ENCODE data around the gene NPAS3. TPM values are rescaled to one million over a fixed set of nuclear protein-coding genes. Genes with fewer than 3 reads are reported as not detected.

Gene NPAS3
- total RNA-seq, 4 donors from 2014 or later = 0.19 to 2.1 (median 1.7) TPM; not detected in 1

DNA sequence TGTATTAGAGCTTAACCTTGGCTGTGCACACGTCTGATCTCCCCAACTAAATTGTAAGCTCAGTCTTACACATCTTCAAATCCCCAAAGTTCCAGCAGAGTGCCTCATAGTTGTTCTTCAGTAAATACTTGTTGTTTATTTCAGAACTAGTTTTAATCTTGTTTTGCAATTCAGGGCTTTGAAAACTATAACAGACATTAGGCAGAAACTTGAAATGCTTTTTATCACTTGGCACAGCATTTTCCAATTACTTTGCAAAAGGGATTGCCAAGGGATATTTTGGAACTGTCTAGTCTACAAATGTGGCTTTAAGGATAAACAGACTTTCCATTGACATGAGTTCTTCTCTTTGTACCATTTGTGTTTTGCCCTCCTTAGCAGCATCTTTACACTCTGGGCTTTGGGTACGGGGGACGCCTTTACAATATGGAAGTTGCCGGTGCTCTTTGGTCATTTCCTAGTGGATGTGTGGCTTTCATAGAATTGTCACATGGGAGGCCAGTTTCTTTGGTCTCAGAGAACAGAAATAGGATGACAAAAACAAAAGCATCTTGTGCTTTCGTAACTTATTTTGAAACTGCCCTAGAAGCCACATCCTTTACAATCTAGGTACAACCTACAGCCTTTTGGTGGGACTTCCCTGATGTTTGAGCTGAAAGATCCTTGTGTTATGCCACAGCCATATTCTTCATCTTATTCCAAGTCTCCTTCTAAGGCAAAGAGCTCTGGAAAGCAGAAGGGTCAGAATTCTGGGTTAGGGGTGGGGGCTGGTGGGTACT is 96.9 kb downstream of the NPAS3 start:
- TF ChIP-seq POLR2A (IDR thresholded peaks at IDR 0.05) = no peak
- TF ChIP-seq, protein P1, sequence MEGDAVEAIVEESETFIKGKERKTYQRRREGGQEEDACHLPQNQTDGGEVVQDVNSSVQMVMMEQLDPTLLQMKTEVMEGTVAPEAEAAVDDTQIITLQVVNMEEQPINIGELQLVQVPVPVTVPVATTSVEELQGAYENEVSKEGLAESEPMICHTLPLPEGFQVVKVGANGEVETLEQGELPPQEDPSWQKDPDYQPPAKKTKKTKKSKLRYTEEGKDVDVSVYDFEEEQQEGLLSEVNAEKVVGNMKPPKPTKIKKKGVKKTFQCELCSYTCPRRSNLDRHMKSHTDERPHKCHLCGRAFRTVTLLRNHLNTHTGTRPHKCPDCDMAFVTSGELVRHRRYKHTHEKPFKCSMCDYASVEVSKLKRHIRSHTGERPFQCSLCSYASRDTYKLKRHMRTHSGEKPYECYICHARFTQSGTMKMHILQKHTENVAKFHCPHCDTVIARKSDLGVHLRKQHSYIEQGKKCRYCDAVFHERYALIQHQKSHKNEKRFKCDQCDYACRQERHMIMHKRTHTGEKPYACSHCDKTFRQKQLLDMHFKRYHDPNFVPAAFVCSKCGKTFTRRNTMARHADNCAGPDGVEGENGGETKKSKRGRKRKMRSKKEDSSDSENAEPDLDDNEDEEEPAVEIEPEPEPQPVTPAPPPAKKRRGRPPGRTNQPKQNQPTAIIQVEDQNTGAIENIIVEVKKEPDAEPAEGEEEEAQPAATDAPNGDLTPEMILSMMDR (IDR thresholded peaks at IDR 0.05) = no peak
- Histone ChIP-seq H3K27me3 (no peaks in the 10 kb centered on the region), H3K4me3 (no peak overlapping the region), H3K27ac (no peak overlapping the region), H3K36me3 (no peaks in the 10 kb centered on the region), H3K4me1 (no peaks in the 10 kb centered on the region), H3K9me3 (no peaks in the 10 kb centered on the region)
- DNase-seq = no peak

DNA sequence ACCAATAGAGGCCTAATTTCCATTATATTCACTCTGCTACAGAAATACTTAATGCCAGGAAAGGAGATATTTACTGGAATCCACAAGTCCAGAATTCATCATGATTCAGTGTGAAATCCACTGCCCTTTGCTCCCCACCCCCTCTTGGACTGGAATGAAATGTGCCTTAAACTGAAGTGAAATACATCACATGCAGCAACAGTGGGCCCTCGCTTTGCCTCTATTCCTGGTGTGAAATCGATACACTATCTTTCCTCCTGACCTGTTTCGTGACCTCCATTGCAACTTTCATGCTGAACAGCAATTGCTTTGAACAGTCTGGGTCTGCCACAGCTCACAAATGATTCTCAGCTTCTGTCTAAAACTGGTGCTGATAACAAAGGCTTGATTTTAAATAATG is 100.6 kb downstream of the NPAS3 start:
- Histone ChIP-seq H3K27ac (no peak overlapping the region), H3K4me1 (no peaks in the 10 kb centered on the region), H3K36me3 (no peaks in the 10 kb centered on the region), H3K9me3 (no peaks in the 10 kb centered on the region), H3K27me3 (no peaks in the 10 kb centered on the region), H3K4me3 (no peak overlapping the region)
- DNase-seq = no peak
- TF ChIP-seq, protein P1 (IDR thresholded peaks at IDR 0.05) = no peak
- TF ChIP-seq POLR2A (IDR thresholded peaks at IDR 0.05) = no peak

DNA sequence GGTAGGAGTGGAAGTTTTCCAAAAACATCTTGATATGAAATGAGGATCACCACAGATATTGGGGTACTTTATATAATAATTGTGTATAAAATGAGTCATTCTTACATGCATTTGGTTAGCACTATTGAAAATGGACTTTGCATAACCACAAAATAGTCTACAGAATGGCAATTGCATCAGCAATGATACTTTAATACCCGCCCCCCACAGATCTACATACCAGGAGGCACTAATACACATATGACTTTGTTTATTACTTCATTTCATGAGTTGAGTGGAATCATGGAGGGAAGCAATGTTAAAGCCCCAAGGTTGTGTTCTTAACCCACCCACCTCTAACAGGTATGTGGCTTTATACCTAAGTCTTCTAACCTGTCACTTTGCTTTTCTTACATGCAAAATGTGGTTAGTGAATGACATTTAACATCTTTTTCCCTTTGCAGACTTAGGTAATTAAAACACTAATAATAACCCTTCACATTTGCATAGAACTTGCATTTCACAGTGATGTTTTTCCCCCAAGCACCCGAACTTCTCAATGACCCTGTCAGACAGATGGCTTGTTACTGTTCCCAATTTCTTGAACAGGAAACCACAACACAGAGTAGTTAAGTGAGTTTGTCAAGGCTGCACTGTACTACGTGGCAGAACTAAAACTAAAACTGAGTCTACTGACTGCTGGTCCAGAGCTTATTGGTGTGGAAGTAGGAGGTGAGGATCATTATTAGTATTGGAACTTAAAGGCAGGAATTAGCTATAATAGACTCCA is 101.9 kb downstream of the NPAS3 start:
- H3K27me3 ChIP-seq = no peaks in the 10 kb centered on the region
- no peak for DNase-seq
- TF ChIP-seq POLR2A (IDR thresholded peaks at IDR 0.05) = no peak
- TF ChIP-seq, protein P1 (IDR thresholded peaks at IDR 0.05) = no peak
- H3K4me1 ChIP-seq = no peaks in the 10 kb centered on the region
- H3K9me3 ChIP-seq = no peaks in the 10 kb centered on the region
- no peak overlapping the region for H3K4me3 ChIP-seq
- H3K27ac ChIP-seq = no peak overlapping the region
- no peaks in the 10 kb centered on the region for H3K36me3 ChIP-seq

DNA sequence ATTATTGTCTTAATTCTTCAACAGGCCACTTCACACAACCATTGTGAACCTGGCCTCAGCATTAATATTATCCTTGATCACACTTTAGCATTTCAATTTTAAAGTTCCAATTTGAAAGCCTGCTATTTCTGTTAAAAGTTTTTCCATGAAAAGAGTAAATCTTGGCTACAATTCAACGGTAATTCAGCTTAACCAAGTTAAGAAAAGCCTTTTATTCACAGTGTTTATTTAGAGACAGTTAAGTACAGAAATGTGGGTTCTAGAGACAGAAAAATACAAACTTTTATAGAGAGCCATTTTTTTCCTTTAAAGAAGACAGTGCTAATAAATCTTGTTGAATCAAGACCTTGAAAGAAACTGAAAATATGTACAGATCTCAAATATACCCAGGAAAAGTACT is 103.9 kb downstream of the NPAS3 start:
- no peak for DNase-seq
- Histone ChIP-seq H3K36me3 (no peaks in the 10 kb centered on the region), H3K4me3 (no peak overlapping the region), H3K27me3 (no peaks in the 10 kb centered on the region), H3K9me3 (no peaks in the 10 kb centered on the region), H3K27ac (no peak overlapping the region), H3K4me1 (no peaks in the 10 kb centered on the region)
- TF ChIP-seq, protein P1 (IDR thresholded peaks at IDR 0.05) = no peak
- no peak for TF ChIP-seq POLR2A (IDR thresholded peaks at IDR 0.05)

DNA sequence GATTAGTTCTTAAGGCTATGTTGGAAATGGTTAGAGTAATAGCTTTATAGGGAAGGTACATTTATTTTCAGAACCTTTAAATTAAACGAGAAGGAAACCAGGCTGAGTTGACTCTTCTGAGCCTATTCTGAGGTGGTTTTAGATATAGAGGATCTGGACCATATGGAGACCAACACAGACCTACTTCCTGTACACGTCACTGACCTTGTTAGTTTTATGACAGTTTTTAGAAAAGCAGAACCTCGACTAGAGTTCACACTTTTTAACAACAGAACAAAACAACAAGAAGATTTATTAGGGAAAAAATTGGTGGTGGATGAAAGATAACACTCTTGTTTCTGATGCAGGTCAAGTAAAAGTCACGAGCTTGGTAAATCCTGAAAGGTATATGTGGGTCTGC is 107.1 kb downstream of the NPAS3 start:
- DNase-seq = no peak
- Histone ChIP-seq H3K4me3 (no peak overlapping the region), H3K27ac (no peak overlapping the region), H3K36me3 (no peaks in the 10 kb centered on the region), H3K27me3 (no peaks in the 10 kb centered on the region), H3K4me1 (no peaks in the 10 kb centered on the region), H3K9me3 (no peaks in the 10 kb centered on the region)
- TF ChIP-seq POLR2A (IDR thresholded peaks at IDR 0.05) = no peak

DNA sequence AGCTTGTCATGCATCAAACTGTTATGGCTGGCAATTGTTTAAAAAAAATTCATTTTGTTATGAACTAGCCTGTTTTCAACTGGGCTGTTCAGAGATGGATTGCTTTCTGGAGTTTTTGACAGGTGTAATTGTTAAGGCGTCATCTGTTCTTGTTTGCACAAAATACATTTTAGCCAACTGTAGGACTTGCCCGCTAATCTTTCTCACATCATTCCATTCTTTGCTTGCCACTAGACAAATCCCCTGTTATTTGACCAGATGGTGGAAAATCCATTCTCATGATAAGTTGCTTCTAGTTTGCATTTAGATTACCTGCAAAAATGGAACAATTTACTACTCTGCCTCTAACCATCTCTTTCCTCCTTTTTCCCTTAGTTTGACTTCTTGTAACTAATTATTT is 114.3 kb downstream of the NPAS3 start:
- TF ChIP-seq, protein P1 (IDR thresholded peaks at IDR 0.05) = no peak
- TF ChIP-seq POLR2A (IDR thresholded peaks at IDR 0.05) = no peak
- DNase-seq = no peak
- H3K27ac ChIP-seq = no peak overlapping the region

More for the DNA sequence above, 114.3 kb downstream of the NPAS3 start:
- H3K9me3 ChIP-seq = no peaks in the 10 kb centered on the region
- no peaks in the 10 kb centered on the region for H3K27me3 ChIP-seq
- no peaks in the 10 kb centered on the region for H3K36me3 ChIP-seq
- no peaks in the 10 kb centered on the region for H3K4me1 ChIP-seq
- no peak overlapping the region for H3K4me3 ChIP-seq
